NCI-H2107 (cell line): ENCODE measurements around the gene MYL12A.

Experiments
- DNase-seq: peaks from one replicate; lab custom pipeline; 2025; lab: John Stamatoyannopoulos, UW

MYL12A gene

DNA sequence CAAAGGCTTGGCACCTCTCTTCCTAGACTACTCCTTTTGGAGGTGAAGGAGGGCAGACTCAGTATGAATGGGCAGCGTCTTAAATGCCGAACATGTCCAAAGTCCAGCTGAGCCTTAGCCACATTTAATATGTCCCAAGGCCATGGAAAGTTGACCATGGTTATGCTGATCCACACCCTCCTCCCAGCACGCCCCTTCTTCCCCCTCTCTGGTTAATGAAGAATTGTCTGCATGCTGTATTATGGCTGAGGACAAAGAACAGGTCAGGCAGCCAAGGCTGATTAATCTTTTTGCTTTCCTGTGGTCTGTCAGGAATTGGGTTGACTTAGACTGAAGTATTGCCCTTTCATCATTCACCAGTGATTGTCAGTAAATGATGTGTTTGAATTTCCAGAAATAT lies 22.0 kb upstream of the MYL12A start:
- no peak for DNase-seq

DNA sequence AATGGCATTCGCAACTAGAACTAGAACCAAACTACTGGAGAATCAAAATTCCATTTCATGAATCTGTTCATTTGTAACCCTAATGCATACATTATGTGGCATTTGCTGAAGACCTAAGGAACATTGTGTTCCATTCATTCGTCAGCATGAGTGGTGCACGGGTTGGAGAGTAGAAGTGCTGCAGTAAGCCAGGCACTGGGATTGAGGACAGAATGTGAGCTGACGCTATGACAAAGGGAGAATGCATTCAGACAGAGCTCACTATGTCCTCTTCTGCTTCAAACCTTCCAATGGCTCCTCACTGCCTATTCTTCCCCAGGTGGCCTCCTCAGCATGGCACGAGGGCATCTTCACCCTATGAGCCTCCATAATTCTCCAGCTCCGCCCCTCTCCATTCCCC lies 21.6 kb upstream of the MYL12A start:
- DNase-seq, result no peak

DNA sequence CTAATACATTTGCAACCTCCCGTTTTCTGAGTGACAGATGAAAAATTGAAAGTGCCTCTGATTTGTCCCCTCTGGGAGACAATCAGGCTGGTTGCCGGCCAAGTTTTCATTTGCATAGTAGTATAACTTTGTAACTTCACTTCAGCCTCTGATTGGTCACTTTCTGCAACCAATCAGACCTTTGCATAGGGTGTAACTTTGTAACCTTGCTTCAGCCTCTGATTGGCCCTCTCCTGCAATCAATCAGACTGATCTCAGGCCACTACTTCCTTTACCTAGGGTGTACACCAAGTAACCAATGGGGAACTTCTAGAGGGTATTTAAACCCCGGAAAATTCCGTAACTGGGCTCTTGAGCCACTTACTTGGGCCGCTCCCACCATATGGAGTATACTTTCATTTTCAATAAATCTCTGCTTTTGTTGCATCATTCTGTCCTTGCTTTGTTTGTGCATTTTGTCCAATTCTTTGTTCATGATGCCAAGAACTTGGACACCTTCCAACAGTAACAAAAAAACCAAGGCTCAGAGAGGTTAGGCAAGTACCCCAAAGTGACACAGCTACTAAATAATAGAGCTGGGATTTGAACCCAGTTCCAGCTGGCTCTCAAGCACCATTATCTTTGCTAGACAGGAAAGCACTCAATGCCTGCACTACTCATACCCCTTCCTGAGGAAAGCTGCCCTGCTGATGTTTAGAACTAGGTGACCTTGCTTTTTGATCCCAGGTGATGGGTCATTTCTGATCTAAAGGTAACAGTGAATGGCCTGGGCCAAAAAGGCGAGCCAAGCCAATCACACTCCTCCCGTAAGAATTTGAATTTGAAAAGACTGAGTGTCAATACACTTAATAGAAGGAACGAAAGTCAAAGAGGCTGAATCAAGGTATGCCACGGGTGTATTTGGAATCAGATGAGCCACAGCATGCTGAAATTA lies 16.9 kb upstream of the MYL12A start:
- DNase-seq, result no peak

DNA sequence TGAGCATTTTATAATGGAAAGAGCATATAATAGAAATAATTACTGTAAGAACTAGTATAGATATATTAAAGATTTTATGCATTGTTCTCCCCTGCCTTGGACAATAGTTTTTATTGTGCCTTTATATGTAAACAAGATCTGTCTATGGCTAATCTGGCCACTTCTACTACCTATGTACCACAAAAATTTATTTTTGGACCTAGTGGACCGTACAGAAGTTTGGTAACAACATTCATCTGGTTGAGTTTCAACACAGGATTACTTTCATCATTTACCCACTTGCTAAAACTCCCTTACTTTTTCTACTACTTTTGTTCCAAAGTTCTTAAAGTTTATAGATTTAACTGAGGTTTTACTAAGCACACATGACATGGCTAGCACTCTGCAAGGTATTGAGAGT lies 14.6 kb upstream of the MYL12A start:
- no peak for DNase-seq

DNA sequence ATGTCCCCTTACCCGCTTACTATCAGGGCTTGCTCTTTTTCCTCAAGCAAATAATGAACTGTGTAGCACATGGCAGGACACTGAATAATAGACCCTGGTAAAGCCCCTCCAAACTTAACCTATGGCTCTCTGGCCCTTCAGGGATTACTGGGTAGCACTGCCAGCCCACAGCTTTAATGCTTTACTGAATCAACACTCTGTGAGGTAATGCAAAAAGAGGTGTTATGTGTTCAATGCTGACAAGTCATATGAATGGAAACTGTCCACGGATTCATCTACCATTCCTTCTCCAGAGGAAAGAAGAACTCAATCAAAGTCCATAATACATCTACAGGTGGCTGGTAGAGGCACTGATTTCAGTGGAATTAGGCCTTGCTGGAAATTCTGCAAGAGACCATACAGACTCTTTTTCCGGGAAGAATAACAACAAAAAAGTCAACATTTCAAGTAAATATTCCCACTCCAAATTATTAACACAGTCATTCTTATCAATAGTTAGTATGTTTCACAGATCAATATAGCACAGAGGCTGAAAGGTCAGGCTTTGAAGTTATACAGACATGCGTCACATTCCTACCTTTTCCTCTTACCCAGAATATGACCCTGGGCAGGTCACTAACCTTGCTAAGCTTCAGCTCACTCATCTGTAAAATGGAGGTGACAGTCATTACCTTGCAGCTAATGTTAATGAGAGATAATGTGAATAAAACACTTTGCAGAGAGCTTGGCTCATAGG lies 14.0 kb upstream of the MYL12A start:
- no peak for DNase-seq

DNA sequence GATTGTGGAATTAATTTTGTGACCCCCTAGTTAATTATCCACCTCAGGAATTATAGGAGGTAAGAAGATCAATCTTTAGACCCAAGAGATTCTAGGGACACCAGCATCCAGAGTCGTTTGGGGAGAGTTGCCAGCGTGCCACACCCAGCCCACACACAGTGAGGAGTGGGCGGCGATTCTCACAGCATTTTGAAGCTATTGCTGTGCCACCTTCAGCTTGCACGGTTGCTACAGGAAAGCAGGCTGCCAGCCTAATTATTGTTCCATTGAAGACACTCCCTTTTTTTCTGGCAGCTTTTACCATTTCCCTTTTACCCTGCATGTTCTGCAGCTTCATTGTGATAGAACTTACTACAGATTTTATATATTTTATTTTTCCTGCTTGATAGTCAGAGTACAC lies 13.1 kb upstream of the MYL12A start:
- DNase-seq, result no peak

DNA sequence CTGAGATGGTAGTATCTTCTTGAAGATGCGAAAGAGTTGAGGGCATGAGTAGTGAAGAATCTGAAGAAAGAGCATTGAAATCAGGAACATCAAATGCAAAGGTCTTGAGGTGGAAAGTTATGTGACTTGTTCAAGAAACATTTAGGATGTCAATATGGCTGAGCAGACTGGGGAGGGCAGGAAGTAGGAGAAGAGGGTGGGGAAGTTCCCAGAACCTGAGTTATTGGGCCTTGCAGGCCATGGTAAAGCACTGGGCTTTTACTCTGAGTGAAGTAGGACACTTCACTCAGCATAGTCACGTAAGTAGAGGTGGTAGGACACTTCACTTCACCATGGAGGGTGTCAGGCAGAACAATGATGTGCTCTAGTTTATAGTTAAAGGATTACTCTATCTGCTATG lies 11.8 kb upstream of the MYL12A start:
- no peak for DNase-seq

DNA sequence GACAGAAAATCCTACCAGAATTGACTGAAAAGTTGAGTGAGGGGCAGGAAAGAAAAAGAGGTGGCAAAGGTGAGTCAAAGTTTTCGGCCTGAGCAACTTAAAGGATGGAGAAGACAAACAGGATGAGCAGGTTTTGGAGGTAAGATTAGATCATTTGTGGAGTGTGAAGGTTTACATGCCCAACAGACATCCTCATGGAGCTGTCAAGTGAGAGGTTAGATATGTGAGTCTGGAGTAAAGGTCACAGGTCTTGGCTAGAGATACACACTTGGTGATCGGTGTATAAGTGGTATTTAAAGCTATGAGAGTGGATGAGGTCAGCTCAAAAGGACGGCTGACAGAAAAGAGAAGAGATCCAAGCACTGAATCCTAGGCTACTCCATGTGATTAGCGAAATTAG lies 11.1 kb upstream of the MYL12A start:
- no peak for DNase-seq

DNA sequence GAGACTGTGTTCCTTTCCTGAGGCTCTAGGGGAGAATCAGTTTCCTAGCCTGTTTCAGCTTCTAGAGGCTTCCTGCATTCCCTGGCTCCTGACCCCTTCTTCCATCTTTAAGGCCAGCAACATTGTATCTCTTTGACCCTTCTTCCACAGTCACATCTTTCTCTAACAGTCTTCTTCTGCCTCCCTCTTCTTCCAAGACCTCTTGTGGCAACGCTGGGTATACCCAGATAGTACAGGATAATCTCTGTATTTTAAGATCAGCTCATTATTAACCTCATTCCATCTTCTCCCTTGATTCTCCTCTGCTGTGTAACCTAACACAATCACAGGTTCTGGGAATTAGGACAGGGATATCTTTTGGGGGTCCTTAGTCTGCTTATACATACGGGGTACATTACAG lies 8.9 kb upstream of the MYL12A start:
- DNase-seq, result no peak

DNA sequence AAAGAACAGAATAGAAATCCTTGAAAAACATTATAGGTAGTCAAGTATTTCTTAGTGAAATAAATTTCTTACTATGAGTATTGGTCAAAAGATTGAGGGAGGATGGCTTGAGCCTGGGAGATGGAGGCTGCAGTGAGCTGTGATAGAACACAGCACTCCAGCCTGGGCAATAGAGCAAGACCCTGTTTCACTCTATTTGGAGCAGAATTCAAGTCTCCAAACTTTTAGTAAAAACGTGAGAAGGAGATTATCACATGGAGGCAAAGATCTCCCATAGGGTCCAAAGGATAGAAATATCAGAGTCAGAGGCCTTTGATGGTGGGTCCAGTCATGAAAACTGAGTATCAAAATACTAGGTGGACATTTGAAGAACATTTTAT lies 2.4 kb upstream of the MYL12A start:
- DNase-seq, result no peak

DNA sequence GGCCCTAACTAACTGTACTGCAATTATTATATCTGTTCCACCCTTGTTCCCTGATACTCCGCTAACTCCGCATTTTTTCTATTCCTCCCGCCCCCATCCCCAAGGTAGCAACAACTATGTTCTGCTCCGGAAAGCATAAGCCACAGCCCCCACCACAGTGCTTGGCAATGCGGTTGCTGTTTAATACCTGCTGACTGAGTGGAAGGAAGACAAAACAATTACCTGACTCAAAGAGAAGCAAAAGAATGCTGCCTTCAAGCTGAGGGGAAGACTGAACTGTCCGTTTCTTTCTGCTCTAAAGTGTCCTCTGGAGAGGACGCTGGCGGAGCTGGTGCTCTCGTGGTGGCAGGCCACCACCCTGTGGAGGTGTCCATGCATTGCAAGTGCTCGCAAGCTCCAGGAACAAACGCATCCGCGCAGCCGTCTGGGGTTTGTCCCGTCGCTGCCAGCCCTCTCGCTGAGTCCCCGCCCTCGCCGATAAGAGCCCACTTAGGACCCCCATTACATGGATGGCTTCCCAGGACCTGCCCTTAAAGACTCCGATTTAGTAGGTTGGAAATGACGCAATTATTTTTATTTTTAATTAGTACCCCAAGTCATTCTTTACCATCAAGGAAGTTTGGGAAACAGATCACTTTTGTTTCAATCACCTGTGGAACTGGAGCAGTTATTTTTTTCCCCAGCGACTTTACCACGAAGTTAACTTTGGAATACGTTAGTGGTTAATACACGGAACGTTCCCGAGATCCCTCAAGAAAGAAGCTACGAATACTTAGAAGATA lies 1.6 kb upstream of the MYL12A start:
- DNase-seq, result no peak

DNA sequence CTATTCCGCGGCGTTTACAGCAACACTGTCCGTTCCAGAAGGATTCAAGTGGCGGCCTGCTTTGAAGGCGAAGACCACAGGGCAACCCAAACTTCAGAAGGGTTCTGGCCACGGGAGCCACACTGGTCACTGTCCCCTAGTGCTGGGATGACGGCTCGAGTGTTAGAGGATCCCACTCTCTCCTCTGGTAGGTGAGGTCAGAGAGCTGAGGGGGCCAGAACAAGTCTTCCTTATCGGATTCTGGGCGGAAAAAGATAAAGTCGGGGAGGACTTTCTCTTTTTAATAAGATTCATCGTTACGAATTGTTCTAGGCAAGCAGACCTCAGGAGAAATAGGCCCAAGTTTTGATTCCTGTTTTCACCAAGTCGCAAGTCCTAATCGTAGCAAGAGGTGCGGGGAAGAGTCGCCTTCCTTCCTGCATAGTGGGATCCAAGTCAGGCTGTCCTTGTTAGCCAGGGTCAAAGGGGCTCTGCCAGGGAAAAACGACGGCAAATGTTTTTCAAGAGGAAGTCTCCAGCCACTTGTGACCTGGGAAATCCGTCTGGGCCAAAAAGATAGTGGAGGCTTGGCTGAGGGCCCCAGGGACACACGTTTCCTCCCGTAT lies 864 bp upstream of the MYL12A start:
- DNase-seq, result no peak

DNA sequence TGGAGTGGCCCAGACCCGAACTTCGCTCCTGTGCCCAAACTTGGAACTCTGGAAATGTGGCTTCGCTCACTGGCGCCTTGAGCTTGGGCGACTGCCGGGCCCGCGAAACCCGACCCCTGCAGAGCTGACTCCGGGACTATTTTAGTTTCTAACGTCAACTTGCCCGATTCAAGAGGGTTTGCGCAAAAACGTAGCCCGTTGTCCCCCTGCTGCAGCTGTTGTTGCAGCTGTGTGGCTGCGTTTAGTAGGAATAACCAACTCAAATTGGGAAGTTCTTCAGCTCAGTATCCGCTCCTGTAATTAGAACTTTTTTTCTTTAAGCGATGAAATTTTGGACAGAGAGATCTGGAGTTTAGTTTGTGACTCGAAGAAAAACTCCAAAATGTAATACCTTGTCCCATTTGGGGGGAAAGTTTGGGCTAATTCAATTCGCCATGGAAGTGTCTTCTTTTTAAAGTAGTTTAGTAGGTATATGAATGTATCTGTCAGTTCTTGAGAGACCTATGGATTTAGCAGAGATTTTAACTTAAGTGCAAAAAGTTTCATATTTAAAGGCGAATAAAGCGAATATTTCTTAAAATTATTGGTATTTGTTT lies 559 bp downstream of the MYL12A start:
- DNase-seq, result no peak

DNA sequence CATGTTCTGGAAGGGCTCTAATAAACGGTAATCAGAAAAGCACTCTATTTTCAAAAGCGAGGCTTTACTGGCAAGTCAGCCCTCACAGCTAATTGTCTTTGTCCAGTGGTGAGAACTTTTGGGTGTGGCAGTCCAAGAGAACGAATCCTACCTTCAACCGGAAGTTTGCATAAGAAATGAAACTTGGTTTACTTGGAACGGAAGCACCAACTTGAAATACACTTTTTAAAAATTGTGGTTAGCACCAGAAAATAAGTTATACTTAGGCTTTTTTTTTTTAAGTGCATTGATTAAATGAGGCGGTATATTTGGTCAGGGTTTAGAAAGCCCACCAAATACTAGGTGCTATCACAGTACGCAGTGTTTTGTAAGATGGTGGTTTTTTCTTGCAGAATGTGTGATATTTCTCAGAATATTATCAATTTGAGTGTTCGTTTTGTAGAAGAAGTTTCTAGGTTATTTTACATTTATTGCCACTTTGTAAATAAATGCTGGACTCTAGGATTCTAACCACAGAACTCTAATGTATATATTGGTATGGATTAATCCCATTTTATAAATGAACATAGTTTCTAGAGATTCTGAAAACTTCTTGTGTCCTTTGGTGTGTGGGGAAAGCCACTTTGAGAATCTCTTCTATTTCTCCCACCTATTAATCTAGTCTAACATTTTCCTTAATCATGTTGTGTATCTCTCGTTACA lies 1.2 kb downstream of the MYL12A start:
- DNase-seq, result no peak

DNA sequence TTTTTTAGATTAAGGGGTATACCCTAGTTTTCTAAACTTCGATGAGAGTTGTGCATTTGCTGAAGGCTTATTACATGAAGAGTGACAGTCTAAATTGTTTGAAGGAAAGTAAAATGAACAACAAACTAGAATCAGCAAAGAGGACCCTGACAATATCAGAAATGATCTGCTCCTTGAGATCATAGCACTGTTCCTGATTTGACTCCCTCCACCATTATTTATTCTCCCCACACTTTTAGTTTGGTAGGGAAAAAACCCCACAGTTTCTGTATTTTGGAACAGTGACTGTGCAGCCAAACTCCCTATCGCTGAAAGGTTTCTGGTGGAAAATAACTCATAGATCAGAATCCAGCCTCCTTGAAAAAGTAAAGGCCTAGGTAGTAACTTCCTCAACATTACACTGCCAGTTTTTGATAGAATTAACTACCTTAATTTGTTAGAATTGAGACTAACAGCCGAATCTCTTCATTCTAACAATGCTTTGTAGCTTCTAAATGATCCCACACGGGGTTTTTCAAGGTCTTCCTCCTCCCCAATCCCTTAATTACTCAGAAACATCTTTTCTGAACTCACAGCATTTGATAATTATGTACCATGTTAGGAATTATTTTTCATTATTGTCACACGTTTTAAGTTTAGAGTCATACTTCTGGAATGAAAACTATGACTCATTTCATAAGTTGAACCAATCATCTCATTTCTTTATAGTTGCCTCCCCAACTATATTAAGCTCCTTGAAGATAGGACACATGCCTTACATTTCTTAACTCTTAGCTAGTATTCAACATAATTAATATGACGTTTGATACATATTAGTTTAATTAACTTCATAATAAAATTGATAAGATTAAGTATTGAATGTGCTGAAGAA lies 2.9 kb downstream of the MYL12A start:
- DNase-seq, result no peak

DNA sequence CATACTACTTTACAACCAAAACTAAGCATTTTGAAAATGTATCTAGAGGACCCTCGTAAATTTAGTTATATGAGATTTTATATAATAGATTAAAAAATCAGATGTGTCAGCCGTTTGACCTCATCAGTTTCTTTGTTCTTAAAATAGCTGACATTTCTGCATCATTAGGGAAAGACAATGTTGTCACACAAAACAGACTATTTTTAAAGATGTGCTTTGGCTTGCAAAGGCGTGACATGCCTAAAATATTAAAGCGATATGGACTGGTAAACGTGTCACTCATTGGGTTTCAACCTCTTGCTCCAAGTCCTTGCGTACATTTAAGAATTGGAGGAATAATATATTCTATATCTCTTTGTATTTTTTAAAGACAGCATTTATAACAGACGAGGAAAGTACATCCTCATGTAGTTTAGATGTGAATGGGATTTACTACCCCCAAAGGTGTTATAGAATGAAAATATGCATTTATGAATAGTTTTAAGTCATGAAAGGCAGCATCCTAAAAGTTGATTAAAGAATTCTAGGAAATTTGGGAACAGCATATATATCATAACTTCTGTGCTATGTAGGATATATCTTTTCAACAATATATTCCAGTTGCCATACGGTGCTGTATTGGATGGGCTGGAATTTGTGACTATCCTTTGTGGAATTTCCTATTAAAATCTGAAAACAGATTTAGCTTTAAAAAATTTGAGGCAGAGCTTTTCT lies 3.8 kb downstream of the MYL12A start:
- no peak for DNase-seq

DNA sequence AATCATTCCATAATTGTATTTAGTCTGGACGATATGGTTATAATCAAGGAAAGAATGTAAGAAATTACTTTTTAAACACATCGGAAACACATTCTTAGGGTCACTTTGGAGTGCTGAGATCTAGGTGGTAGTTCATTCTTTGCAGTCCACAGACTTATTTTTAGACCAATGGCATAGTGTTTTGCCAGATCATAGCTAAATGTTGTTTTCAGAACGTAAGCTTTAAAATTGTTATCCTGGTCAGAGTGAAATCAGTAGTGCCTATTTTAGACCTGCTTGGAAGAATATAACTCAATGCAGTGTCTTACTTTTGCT lies 4.3 kb downstream of the MYL12A start:
- no peak for DNase-seq

DNA sequence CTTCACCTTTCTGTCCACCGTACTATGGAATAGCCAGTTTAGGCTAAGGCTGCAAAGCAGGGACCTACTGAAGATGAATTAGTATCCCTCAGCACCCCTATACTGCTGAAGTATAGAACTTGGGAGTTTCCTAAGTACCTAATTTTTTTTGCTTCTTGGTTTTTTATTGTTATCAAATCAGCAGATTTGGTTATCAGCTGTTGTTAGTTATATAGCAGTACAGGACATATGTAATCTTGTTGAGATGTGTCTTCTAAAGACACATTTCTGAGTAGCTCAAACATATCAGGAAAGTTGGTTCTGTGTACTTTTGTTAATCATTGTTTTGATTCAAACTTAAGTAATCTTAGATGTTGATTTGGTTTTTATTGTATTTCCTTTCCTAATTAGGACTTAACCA lies 5.2 kb downstream of the MYL12A start:
- no peak for DNase-seq

DNA sequence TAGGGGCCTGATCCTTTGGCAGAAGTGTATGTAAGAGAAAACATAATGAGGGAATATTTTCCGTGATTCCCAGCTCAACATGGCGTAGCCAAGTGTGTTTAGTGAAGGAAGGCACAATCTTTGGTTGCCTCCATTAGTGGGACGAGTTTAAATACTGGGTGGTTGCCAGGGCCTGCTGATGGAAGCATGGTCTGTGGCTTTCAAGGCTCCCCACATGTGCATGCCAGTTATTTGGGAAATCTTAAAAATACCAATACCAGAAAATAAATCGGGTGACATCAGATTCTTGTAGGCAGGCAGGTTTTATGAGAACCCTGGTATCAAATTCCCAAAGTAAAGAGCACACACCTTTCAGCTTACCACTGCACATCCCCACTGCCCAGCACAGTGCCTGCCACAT lies 7.1 kb downstream of the MYL12A start:
- no peak for DNase-seq
